NB4 (cell line): ENCODE results near the gene FBXL20.

Experiments used
- POLR2A ChIP-seq: IDR thresholded peaks from 2 replicates; pipeline ENCODE4 v1.6.1; 2011; ENCODE audit warnings: mild to moderate bottlenecking; ENCODE audit not compliant: insufficient read length; ENCODE audit errors: extremely low read depth
- TF ChIP-seq, protein P1 (sequence below): IDR thresholded peaks from one replicate; pipeline ENCODE4 v1.5.1; 2012; ENCODE audit warnings: low read depth, low read length

DNA sequence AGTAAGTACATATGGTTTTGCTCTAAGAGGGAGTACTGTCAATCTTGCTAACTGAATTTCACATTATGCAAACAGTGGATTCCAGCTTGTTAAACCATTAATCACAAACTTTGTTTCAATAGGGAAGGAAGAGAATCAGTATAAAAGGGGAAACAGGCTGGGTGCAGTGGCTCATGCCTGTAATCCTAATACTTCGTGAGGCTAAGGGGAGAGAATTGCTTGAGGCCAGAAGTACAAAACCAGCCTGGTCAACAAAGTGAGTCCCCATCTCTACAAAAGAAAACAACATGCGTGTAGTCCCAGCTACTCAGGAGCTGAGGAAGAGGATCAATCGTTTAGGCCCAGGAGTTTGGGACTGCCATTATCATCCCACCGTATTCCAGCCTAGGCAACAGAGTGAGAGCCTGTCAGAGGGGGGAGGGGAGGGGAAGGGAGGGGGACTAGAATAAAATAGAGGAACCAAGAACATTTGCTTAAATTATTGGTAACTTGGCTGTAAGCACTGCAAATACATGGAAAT is 65.7 kb downstream of the FBXL20 start:
- TF ChIP-seq, protein P1, sequence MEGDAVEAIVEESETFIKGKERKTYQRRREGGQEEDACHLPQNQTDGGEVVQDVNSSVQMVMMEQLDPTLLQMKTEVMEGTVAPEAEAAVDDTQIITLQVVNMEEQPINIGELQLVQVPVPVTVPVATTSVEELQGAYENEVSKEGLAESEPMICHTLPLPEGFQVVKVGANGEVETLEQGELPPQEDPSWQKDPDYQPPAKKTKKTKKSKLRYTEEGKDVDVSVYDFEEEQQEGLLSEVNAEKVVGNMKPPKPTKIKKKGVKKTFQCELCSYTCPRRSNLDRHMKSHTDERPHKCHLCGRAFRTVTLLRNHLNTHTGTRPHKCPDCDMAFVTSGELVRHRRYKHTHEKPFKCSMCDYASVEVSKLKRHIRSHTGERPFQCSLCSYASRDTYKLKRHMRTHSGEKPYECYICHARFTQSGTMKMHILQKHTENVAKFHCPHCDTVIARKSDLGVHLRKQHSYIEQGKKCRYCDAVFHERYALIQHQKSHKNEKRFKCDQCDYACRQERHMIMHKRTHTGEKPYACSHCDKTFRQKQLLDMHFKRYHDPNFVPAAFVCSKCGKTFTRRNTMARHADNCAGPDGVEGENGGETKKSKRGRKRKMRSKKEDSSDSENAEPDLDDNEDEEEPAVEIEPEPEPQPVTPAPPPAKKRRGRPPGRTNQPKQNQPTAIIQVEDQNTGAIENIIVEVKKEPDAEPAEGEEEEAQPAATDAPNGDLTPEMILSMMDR: no peak
- no peak for TF ChIP-seq POLR2A
